HepG2 (cell line): Measurements from ENCODE around the gene PTPRO. TPM values are rescaled to one million over a fixed set of nuclear protein-coding genes. Genes with fewer than 3 reads are reported as not detected.

Source experiments
- BCL6 ChIP-seq: IDR thresholded peaks from 2 replicates; pipeline ENCODE4 v1.6.1; 2016; ENCODE audit warnings: missing genetic modification reagents, missing compliant biosample characterization
- KLF16 ChIP-seq, 2 experiments: sonication (generic) in 1 of 2; formaldehyde crosslinking in 1 of 2; IDR thresholded peaks; 2 replicates each; pipeline versions ENCODE4 v1.6.1 to v1.8.0; 2016 to 2023; ENCODE audit warnings: missing genetic modification reagents in 2 of 2, missing compliant biosample characterization in 1 of 2
- NFIC ChIP-seq: IDR thresholded peaks from 2 replicates; pipeline ENCODE4 v1.6.1; 2012; ENCODE audit warnings: mild to moderate bottlenecking, low read length, inconsistent platforms
- polyA plus RNA-seq, 8 experiments: library from polyadenylated mRNA; depleted of rRNA in 3 of 8; stranded (reverse) in 7 of 8; unstranded in 1 of 8; fragments of >200 nt; fragmentation: Illumina TruSeq in 4 of 8; extraction: Trizol in 4 of 8; gene quantifications; 2 replicates each; pipeline versions ENCODE4 v1.2.1 to v1.2.3, GENCODE V29; 2011 to 2016; ENCODE audit warnings: low read depth in 4 of 8, missing spikeins in 1 of 8, mixed read lengths in 1 of 8; ENCODE audit not compliant: insufficient read depth in 1 of 8
- total RNA-seq, 5 experiments: library from RNA; depleted of rRNA; stranded (reverse); fragments of >200 nt; fragmentation: Illumina TruSeq; extraction: Trizol; gene quantifications; 2 replicates each; pipeline ENCODE4 v1.2.3, GENCODE V29; 2016; ENCODE audit warnings: low read depth in 1 of 5
- TF ChIP-seq, protein P1 (sequence below): sonication (generic); formaldehyde crosslinking; conservative IDR thresholded peaks from 2 replicates; pipeline ENCODE4 v1.4.0; 2020; ENCODE audit warnings: mild to moderate bottlenecking, missing genetic modification reagents, moderate library complexity
- TF ChIP-seq, protein P2 (sequence below): sonication (generic); formaldehyde crosslinking; IDR thresholded peaks from 2 replicates; pipeline ENCODE4 v1.4.0; 2020; ENCODE audit warnings: mild to moderate bottlenecking, missing genetic modification reagents, borderline replicate concordance
- TF ChIP-seq, protein P3 (sequence below): sonication (generic); formaldehyde crosslinking; IDR thresholded peaks from 2 replicates; pipeline ENCODE4 v1.5.1; 2020; ENCODE audit warnings: missing genetic modification reagents, mild to moderate bottlenecking, borderline replicate concordance
- TF ChIP-seq, protein P4 (sequence below): sonication (generic); formaldehyde crosslinking; IDR thresholded peaks from 2 replicates; pipeline ENCODE4 v1.5.1; 2020; ENCODE audit warnings: mild to moderate bottlenecking, missing genetic modification reagents
- TF ChIP-seq, protein P5 (sequence below): sonication (generic); formaldehyde crosslinking; IDR thresholded peaks from 2 replicates; pipeline ENCODE4 v1.4.0; 2020; ENCODE audit warnings: missing genetic modification reagents, borderline replicate concordance
- TF ChIP-seq, protein P6 (sequence below): sonication (generic); formaldehyde crosslinking; IDR thresholded peaks from 2 replicates; pipeline ENCODE4 v1.5.1; 2020; ENCODE audit warnings: mild to moderate bottlenecking, missing genetic modification reagents, moderate library complexity

Gene PTPRO
- total and polyA plus RNA-seq, 2 of the 13 experiments (the other 11 are each of a cell fraction or from before 2014, with no cell fraction given) = 0.04 TPM; not detected in 1

DNA sequence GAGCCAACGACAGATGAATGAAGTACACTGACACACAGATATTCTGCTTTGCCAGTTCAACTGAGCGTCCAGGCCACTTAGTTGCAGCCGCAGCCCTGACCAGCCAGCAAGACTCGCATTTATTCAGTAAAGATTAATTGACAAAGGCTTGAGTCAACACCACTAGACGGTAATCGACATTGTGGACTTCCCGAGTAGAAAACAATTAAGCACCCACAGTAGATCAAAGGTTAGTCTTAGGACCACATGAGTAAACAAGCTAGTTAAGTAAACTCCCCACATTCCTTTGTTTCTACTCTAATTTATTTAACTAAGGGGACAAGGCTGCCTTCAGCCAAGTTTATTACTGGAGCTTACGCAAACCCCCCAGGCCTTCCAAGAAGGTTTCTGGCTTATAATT lies 294.2 kb downstream of the PTPRO start (continued):
- TF ChIP-seq, protein P1, sequence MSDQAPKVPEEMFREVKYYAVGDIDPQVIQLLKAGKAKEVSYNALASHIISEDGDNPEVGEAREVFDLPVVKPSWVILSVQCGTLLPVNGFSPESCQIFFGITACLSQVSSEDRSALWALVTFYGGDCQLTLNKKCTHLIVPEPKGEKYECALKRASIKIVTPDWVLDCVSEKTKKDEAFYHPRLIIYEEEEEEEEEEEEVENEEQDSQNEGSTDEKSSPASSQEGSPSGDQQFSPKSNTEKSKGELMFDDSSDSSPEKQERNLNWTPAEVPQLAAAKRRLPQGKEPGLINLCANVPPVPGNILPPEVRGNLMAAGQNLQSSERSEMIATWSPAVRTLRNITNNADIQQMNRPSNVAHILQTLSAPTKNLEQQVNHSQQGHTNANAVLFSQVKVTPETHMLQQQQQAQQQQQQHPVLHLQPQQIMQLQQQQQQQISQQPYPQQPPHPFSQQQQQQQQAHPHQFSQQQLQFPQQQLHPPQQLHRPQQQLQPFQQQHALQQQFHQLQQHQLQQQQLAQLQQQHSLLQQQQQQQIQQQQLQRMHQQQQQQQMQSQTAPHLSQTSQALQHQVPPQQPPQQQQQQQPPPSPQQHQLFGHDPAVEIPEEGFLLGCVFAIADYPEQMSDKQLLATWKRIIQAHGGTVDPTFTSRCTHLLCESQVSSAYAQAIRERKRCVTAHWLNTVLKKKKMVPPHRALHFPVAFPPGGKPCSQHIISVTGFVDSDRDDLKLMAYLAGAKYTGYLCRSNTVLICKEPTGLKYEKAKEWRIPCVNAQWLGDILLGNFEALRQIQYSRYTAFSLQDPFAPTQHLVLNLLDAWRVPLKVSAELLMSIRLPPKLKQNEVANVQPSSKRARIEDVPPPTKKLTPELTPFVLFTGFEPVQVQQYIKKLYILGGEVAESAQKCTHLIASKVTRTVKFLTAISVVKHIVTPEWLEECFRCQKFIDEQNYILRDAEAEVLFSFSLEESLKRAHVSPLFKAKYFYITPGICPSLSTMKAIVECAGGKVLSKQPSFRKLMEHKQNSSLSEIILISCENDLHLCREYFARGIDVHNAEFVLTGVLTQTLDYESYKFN (CRISPR knock-in tag) = peak; percentile 84
- TF ChIP-seq, protein P2, sequence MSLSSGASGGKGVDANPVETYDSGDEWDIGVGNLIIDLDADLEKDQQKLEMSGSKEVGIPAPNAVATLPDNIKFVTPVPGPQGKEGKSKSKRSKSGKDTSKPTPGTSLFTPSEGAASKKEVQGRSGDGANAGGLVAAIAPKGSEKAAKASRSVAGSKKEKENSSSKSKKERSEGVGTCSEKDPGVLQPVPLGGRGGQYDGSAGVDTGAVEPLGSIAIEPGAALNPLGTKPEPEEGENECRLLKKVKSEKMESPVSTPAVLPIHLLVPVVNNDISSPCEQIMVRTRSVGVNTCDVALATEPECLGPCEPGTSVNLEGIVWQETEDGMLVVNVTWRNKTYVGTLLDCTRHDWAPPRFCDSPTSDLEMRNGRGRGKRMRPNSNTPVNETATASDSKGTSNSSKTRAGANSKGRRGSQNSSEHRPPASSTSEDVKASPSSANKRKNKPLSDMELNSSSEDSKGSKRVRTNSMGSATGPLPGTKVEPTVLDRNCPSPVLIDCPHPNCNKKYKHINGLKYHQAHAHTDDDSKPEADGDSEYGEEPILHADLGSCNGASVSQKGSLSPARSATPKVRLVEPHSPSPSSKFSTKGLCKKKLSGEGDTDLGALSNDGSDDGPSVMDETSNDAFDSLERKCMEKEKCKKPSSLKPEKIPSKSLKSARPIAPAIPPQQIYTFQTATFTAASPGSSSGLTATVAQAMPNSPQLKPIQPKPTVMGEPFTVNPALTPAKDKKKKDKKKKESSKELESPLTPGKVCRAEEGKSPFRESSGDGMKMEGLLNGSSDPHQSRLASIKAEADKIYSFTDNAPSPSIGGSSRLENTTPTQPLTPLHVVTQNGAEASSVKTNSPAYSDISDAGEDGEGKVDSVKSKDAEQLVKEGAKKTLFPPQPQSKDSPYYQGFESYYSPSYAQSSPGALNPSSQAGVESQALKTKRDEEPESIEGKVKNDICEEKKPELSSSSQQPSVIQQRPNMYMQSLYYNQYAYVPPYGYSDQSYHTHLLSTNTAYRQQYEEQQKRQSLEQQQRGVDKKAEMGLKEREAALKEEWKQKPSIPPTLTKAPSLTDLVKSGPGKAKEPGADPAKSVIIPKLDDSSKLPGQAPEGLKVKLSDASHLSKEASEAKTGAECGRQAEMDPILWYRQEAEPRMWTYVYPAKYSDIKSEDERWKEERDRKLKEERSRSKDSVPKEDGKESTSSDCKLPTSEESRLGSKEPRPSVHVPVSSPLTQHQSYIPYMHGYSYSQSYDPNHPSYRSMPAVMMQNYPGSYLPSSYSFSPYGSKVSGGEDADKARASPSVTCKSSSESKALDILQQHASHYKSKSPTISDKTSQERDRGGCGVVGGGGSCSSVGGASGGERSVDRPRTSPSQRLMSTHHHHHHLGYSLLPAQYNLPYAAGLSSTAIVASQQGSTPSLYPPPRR (CRISPR knock-in tag) = peak; percentile 91
- TF ChIP-seq, protein P3, sequence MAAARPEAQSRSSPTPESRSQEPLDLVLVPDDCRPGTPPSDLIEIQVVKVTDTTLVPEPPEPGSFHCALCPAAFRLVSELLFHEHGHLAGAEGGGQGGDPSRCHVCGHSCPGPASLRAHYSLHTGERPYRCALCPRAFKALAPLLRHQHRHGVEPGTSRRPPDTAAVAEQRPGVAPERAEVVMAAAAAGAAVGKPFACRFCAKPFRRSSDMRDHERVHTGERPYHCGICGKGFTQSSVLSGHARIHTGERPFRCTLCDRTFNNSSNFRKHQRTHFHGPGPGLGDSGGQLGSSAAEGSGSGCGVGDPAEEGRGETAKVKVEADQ (CRISPR knock-in tag) = peak; percentile 59; the same call in 1 of the 2 replicates
- TF ChIP-seq, protein P4, sequence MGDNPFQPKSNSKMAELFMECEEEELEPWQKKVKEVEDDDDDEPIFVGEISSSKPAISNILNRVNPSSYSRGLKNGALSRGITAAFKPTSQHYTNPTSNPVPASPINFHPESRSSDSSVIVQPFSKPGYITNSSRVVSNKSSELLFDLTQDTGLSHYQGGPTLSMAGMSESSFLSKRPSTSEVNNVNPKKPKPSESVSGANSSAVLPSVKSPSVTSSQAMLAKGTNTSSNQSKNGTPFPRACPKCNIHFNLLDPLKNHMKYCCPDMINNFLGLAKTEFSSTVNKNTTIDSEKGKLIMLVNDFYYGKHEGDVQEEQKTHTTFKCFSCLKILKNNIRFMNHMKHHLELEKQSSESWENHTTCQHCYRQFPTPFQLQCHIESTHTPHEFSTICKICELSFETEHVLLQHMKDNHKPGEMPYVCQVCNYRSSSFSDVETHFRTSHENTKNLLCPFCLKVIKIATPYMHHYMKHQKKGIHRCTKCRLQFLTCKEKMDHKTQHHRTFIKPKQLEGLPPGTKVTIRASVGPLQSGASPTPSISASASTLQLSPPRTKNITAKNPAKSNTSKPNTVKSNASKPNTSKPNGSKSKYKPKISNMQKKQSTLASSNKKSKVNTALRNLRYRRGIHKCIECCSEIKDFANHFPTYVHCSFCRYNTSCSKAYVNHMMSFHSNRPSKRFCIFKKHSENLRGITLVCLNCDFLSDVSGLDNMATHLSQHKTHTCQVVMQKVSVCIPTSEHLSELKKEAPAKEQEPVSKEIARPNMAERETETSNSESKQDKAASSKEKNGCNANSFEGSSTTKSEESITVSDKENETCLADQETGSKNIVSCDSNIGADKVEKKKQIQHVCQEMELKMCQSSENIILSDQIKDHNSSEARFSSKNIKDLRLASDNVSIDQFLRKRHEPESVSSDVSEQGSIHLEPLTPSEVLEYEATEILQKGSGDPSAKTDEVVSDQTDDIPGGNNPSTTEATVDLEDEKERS (CRISPR knock-in tag) = peak; percentile 99
- TF ChIP-seq KLF16 (CRISPR knock-in tag; IDR thresholded peaks at IDR 0.05) (0 out of 4 replicates have a peak, but pooled peaks of 1 of the 2 experiments have one; percentile 40), NFIC (peak; percentile 75; the same call in 1 of the 2 replicates), BCL6 (CRISPR knock-in tag) (peak; percentile 79)
- TF ChIP-seq, protein P5, sequence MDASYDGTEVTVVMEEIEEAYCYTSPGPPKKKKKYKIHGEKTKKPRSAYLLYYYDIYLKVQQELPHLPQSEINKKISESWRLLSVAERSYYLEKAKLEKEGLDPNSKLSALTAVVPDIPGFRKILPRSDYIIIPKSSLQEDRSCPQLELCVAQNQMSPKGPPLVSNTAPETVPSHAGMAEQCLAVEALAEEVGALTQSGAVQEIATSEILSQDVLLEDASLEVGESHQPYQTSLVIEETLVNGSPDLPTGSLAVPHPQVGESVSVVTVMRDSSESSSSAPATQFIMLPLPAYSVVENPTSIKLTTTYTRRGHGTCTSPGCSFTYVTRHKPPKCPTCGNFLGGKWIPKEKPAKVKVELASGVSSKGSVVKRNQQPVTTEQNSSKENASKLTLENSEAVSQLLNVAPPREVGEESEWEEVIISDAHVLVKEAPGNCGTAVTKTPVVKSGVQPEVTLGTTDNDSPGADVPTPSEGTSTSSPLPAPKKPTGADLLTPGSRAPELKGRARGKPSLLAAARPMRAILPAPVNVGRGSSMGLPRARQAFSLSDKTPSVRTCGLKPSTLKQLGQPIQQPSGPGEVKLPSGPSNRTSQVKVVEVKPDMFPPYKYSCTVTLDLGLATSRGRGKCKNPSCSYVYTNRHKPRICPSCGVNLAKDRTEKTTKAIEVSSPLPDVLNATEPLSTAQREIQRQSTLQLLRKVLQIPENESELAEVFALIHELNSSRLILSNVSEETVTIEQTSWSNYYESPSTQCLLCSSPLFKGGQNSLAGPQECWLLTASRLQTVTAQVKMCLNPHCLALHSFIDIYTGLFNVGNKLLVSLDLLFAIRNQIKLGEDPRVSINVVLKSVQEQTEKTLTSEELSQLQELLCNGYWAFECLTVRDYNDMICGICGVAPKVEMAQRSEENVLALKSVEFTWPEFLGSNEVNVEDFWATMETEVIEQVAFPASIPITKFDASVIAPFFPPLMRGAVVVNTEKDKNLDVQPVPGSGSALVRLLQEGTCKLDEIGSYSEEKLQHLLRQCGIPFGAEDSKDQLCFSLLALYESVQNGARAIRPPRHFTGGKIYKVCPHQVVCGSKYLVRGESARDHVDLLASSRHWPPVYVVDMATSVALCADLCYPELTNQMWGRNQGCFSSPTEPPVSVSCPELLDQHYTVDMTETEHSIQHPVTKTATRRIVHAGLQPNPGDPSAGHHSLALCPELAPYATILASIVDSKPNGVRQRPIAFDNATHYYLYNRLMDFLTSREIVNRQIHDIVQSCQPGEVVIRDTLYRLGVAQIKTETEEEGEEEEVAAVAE = 0 out of 2 replicates have a peak, but pooled peaks have one; percentile 56
- TF ChIP-seq, protein P6, sequence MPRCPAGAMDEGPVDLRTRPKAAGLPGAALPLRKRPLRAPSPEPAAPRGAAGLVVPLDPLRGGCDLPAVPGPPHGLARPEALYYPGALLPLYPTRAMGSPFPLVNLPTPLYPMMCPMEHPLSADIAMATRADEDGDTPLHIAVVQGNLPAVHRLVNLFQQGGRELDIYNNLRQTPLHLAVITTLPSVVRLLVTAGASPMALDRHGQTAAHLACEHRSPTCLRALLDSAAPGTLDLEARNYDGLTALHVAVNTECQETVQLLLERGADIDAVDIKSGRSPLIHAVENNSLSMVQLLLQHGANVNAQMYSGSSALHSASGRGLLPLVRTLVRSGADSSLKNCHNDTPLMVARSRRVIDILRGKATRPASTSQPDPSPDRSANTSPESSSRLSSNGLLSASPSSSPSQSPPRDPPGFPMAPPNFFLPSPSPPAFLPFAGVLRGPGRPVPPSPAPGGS (CRISPR knock-in tag) = 0 out of 2 replicates have a peak, but pooled peaks have one; percentile 28
